ENCODE measurements around the gene TMEM229B. TPM values are rescaled to one million over a fixed set of nuclear protein-coding genes. Genes with fewer than 3 reads are reported as not detected.

Gene TMEM229B
- polyA plus RNA-seq, 1 of the 3 experiments (the other 2 are of a cell fraction) = 0.16 TPM

GRCh38 chr14:67503331-67503730, 14.8 kb upstream of the TMEM229B start:
- Histone ChIP-seq H3K9ac (no peak overlapping the region), H3K4me2 (no peak overlapping the region), H3K9me3 (no peaks in the 10 kb centered on the region), H3K36me3 (replicated peaks in 1 of 2; ENCODE audit: control insufficient read depth in 1 of 2, insufficient read depth in 2 of 2, low read length in 1 of 2) (no peaks in the 10 kb centered on the region), H3K79me2 (ENCODE audit: insufficient read depth) (no peaks in the 10 kb centered on the region), H3K4me1 (ENCODE audit: control insufficient read depth in 1 of 2, insufficient read depth in 2 of 2, low read depth in 1 of 2, low read length in 1 of 2) (no peaks in the 10 kb centered on the region; a peak in 1 of 4 replicates), H3K27me3 (ENCODE audit: insufficient read depth) (no peaks in the 10 kb centered on the region), H3K4me3 (ENCODE audit: low read depth in 2 of 2, low read length in 1 of 2) (no peak overlapping the region), H3F3A (replicated peaks; ENCODE audit: insufficient read depth) (no peaks in the 10 kb centered on the region), H4K20me1 (ENCODE audit: insufficient read depth) (no peaks in the 10 kb centered on the region), H2AFZ (ENCODE audit: low read depth) (no peak overlapping the region), H3K9me2 (no peaks in the 10 kb centered on the region), H3K27ac (ENCODE audit: low read depth in 2 of 2, low read length in 1 of 2) (no peak overlapping the region)
- ChIA-PET CTCF (interaction anchor here (0.7 to 1.0 kb wide), 2 partner anchors 30 to 56 kb away, joined by 3 read pairs; partner anchors contain the start of gene PLEKHH1), POLR2A (no interaction called here)
- no peak for DNase-seq
- WGBS (ENCODE audit: low lambda C conversion rate) = 71% methylated on average over 7 of the region's 7 CpGs
- TF ChIP-seq FOXM1 (IDR thresholded peaks at IDR 0.05; ENCODE audit: low read depth) = no peak
- TF ChIP-seq RCOR1 (IDR thresholded peaks at IDR 0.05; ENCODE audit: low read length) = no peak
- TF ChIP-seq GABPA (IDR thresholded peaks at IDR 0.05; ENCODE audit: low read depth) = no peak
- TF ChIP-seq NRF1 (IDR thresholded peaks at IDR 0.05; ENCODE audit: low read depth, low read length) = no peak
- TF ChIP-seq MAX (IDR thresholded peaks at IDR 0.05; ENCODE audit: low read depth) = no peak
- no peak for TF ChIP-seq MEF2A (IDR thresholded peaks at IDR 0.05; ENCODE audit: borderline replicate concordance, low read depth)
- TF ChIP-seq POLR2AphosphoS5 (IDR thresholded peaks at IDR 0.05; ENCODE audit: low read depth, low read length) = no peak
- TF ChIP-seq NFIC (IDR thresholded peaks at IDR 0.05; ENCODE audit: borderline replicate concordance) = no peak
- TF ChIP-seq PBX3 (IDR thresholded peaks at IDR 0.05) = no peak
- TF ChIP-seq EP300 (IDR thresholded peaks at IDR 0.05; ENCODE audit: borderline replicate concordance in 1 of 2, low read depth in 1 of 2, low read length in 1 of 2) = no peak
- no peak for TF ChIP-seq RAD21 (IDR thresholded peaks at IDR 0.05; ENCODE audit: low read length)
- no peak for TF ChIP-seq ZBTB33 (IDR thresholded peaks at IDR 0.05; ENCODE audit: borderline replicate concordance, low read depth)
- TF ChIP-seq RFX5 (IDR thresholded peaks at IDR 0.05; ENCODE audit: low read length) = no peak
- TF ChIP-seq IRF3 (IDR thresholded peaks at IDR 0.05; ENCODE audit: low read depth, low read length) = no peak
- no peak for TF ChIP-seq REST (IDR thresholded peaks at IDR 0.05; ENCODE audit: low read depth, low read length)

Measured in SK-N-SH (cell line).